ENCODE measurements around the gene C5AR2. TPM values are rescaled to one million over a fixed set of nuclear protein-coding genes. Genes with fewer than 3 reads are reported as not detected.

The C5AR2 gene
- total RNA-seq, 1 donor: not detected

DNA sequence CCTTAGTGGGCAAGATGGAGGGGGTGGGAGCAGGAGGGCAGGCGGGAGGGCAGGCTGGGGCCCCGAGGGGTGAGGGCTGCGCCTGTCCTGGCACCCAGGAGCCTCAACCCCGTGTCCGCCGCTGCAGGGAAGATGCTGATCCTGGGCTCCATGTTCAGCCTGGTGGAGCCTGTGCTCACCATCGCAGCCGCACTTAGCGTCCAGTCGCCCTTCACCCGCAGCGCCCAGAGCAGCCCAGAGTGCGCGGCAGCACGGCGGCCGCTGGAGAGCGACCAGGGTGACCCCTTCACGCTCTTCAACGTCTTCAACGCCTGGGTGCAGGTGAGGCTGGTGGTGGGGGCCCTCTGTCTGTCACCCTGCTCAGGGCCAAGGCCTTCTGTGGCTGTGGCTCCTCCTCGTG, 40.6 kb downstream of the C5AR2 start:
- DNase-seq (ENCODE audit: low read depth): no peak
- TF ChIP-seq, protein P1, sequence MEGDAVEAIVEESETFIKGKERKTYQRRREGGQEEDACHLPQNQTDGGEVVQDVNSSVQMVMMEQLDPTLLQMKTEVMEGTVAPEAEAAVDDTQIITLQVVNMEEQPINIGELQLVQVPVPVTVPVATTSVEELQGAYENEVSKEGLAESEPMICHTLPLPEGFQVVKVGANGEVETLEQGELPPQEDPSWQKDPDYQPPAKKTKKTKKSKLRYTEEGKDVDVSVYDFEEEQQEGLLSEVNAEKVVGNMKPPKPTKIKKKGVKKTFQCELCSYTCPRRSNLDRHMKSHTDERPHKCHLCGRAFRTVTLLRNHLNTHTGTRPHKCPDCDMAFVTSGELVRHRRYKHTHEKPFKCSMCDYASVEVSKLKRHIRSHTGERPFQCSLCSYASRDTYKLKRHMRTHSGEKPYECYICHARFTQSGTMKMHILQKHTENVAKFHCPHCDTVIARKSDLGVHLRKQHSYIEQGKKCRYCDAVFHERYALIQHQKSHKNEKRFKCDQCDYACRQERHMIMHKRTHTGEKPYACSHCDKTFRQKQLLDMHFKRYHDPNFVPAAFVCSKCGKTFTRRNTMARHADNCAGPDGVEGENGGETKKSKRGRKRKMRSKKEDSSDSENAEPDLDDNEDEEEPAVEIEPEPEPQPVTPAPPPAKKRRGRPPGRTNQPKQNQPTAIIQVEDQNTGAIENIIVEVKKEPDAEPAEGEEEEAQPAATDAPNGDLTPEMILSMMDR (IDR thresholded peaks at IDR 0.05; ENCODE audit: insufficient read depth, low read depth, low read length): no peak
- H3K4me3 ChIP-seq (ENCODE audit: low read depth, low read length): no peak overlapping the region

DNA sequence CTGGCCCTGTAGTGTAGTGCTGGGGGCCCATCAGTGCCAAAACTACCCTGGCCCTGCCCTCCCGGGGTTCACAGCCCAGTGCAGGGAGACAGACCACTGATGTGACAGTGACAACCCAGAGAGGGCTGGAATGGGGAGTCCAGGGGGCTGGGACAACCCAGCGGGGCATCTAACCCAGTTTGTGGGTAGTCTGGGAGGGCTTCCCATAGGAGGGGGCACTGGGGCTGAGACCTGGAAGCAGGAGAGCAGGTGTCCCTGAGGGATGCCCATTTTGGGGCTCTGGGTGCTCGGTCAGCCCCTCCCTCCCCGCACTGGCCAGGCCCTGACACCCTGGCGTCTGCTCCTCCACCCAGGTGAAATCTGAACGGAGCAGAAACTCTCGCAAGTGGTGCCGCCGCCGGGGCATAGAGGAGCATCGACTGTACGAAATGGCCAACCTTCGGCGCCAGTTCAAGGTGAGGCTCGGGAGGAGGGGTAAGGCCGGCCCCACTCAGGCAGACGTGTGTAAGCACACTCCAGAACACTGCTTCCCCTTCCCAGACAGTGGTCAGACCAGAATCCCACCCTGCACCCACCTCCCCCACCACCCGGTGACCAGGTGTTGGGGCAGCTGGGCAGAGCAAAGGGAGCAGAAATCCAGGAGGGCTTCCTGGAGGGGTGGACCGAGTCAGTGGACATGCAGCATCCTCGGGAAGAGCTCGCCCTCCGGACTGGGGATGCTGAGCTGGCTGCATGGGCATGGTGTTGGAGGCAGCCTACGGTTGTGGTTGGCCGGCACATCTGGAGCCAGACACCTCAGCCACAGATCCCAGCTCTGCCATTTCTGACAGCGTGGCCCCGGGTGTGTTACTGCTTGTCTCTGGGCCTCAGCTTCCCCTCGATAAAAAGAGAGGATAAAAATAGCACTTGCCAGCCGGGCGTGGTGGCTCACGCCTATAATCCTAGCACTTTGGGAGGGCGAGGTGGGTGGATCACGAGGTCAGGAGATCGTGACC, 41.6 kb downstream of the C5AR2 start:
- H3K4me3 ChIP-seq (ENCODE audit: low read depth, low read length): no peak overlapping the region
- TF ChIP-seq, protein P1 (IDR thresholded peaks at IDR 0.05; ENCODE audit: insufficient read depth, low read depth, low read length): no peak
- no peak for DNase-seq (ENCODE audit: low read depth)

DNA sequence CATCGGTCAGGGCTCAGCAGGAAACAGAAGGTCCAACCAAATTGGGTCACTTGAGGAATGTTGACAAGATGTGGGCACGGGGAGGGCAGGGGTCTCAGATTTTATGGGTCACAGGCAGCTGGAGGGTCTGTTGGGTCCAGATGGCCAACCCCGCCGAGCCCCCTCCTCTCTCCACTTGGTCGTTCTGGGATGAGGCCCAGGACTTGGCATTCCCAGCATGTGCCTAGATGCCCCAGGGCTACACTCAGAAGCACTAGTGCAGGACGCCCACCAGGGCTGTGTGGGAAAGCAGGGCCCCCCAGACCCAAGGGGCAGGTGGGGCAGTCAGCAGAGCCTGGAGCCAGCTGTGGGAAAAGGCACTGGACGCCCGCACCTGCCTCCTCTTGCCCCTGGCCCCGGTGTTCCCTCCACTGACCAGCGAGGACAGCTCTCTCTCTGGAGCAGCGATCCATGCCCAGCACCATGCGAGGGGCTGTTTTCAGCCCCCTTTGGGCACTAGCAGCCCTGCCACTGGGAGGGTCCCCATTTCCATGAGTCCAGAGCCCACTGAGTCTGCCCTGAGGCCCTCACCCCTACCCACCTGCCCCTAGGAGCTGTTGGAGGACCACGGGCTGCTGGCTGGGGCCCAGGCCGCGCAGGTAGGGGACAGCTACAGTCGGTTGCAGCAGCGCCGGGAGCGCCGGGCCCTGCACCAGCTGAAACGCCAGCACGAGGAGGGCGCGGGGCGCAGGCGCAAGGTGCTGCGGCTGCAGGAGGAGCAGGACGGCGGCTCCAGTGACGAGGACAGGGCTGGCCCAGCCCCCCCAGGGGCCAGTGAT, 43.1 kb downstream of the C5AR2 start:
- DNase-seq (ENCODE audit: low read depth): no peak
- TF ChIP-seq, protein P1 (IDR thresholded peaks at IDR 0.05; ENCODE audit: insufficient read depth, low read depth, low read length): no peak
- no peak overlapping the region for H3K4me3 ChIP-seq (ENCODE audit: low read depth, low read length)

DNA sequence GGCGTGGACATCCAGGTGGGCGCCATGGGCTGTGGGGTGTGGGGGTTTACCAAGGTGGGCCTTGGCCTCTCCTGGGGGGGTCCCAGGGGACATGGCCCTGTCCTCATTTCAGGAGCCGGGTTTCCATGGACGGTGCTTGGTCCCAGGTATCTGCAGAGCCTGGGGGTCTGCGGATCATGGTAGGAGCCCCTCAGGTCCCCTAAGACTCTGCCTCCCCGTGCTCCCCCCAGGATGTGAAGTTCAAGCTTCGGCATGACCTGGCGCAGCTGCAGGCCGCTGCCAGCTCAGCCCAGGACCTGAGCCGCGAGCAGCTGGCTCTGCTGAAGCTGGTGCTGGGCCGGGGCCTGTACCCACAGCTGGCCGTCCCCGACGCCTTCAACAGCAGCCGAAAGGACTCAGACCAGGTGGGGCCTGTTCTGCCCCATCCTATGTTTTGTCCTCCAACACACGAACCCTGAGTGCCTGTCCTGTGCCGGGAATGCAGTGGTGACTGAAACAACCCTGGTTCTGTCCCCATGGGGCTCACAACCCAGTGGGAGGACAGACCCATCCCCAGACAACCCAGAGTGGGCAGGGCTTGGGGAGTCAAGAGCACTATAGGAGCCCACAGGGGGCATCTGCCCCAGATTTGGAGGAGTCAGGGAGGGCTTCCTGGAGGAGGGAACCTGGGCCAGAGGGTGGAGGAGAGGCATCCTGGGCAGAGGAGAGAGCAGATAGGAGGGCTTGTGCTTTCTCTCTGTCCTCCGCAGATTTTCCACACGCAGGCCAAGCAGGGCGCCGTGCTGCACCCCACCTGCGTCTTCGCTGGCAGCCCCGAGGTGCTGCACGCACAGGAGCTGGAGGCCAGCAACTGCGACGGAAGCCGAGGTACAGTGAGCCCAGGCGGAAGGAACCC, 44.0 kb downstream of the C5AR2 start:
- TF ChIP-seq, protein P1 (IDR thresholded peaks at IDR 0.05; ENCODE audit: insufficient read depth, low read depth, low read length): no peak
- DNase-seq (ENCODE audit: low read depth): no peak
- no peak overlapping the region for H3K4me3 ChIP-seq (ENCODE audit: low read depth, low read length)

DNA sequence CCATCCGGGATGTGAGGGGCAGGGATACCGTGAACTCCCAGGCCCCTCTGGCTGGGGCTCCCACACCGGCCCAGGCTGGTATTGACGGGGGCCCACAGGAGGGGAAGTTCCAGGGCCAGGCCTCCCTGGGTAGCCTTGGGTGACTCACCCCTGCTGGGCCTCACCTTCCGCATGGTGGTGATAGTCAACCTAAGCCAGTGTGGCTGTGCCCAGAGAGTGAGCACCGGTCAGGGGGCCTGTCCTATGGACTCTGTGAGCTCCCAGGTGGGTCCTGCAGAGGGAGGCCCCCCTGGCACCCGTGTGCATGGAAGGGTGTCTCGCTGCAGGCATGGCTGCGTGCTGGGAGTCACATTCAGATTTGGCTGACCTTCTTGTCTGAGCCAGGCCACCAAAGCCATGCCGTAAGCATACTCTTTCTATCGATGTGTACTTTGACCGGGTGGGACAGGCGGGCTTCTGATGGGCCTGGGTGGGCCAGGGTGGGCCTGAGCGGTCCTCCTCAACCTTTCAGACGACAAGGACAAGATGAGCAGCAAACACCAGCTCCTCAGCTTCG, 44.7 kb downstream of the C5AR2 start:
- DNase-seq (ENCODE audit: low read depth): no peak
- TF ChIP-seq, protein P1 (IDR thresholded peaks at IDR 0.05; ENCODE audit: insufficient read depth, low read depth, low read length): no peak

DNA sequence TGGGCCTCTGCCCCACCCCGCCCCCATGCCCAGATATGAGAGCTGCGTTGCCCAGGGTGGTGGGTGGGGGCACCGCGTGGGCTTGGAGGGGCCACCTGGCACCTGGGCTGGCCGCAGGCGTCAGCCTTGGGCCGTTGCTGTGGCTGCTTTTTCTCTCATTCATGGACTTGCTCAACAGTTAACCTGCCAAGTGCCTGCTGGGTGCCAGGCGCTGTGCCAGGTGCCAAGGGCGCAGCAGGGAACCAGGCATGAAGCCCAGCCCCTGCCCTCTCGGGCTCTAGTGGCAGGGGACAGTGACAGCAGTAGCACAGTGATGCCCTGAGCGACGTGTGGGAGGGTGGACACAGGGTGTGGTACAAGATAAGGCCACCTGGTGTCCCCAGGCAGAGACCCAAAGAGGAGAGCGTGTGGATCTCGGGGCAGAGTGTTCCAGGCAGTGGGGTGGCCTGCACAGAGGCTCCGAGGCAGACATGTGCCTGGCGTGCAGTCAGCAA, 45.3 kb downstream of the C5AR2 start:
- DNase-seq (ENCODE audit: low read depth): no peak
- no peak overlapping the region for H3K4me3 ChIP-seq (ENCODE audit: low read depth, low read length)
- TF ChIP-seq, protein P1 (IDR thresholded peaks at IDR 0.05; ENCODE audit: insufficient read depth, low read depth, low read length): no peak

More for the DNA sequence above, 44.7 kb downstream of the C5AR2 start:
- H3K4me3 ChIP-seq (ENCODE audit: low read depth, low read length): no peak overlapping the region

All from fibroblast of villous mesenchyme (primary cell).